ENCODE results near the gene STK11IP.

Gene STK11IP

GRCh38 chr2:219574484-219575311, 23.0 kb upstream of the STK11IP start:
- TF ChIP-seq TAF1 (IDR thresholded peaks at IDR 0.05; ENCODE audit: borderline replicate concordance, insufficient read depth, low read length) (no peak), REST (IDR thresholded peaks at IDR 0.05; ENCODE audit: insufficient read depth in 1 of 2, low read depth in 2 of 2, low read length in 2 of 2) (no peak), SIN3A (IDR thresholded peaks at IDR 0.05; ENCODE audit: borderline replicate concordance, insufficient read depth, low read length) (no peak), POLR2AphosphoS5 (IDR thresholded peaks at IDR 0.05; ENCODE audit: low read depth, low read length) (no peak), FOXP2 (optimal IDR thresholded peaks at IDR 0.05; ENCODE audit: borderline replicate concordance, extremely low read depth, extremely low read length, insufficient read depth) (no peak)

- no peak for TF ChIP-seq FOXP2 (optimal IDR thresholded peaks at IDR 0.05; ENCODE audit: borderline replicate concordance, extremely low read depth, extremely low read length, insufficient read depth)
- no peak for TF ChIP-seq TAF1 (IDR thresholded peaks at IDR 0.05; ENCODE audit: borderline replicate concordance, insufficient read depth, low read length)
- no peak for TF ChIP-seq POLR2AphosphoS5 (IDR thresholded peaks at IDR 0.05; ENCODE audit: low read depth, low read length)
- TF ChIP-seq SIN3A (IDR thresholded peaks at IDR 0.05; ENCODE audit: borderline replicate concordance, insufficient read depth, low read length), result no peak
- no peak for TF ChIP-seq REST (IDR thresholded peaks at IDR 0.05; ENCODE audit: insufficient read depth in 1 of 2, low read depth in 2 of 2, low read length in 2 of 2)
Observed at GRCh38 chr2:219575566-219576504, 21.8 kb upstream of the STK11IP start.

- TF ChIP-seq FOXP2 (optimal IDR thresholded peaks at IDR 0.05; ENCODE audit: borderline replicate concordance, extremely low read depth, extremely low read length, insufficient read depth), result no peak
- TF ChIP-seq TAF1 (IDR thresholded peaks at IDR 0.05; ENCODE audit: borderline replicate concordance, insufficient read depth, low read length), result no peak
- TF ChIP-seq POLR2AphosphoS5 (IDR thresholded peaks at IDR 0.05; ENCODE audit: low read depth, low read length), result no peak
- TF ChIP-seq REST (IDR thresholded peaks at IDR 0.05; ENCODE audit: insufficient read depth in 1 of 2, low read depth in 2 of 2, low read length in 2 of 2), result no peak
- TF ChIP-seq SIN3A (IDR thresholded peaks at IDR 0.05; ENCODE audit: borderline replicate concordance, insufficient read depth, low read length), result no peak
Observed at GRCh38 chr2:219576505-219577388, 20.9 kb upstream of the STK11IP start.

DNA sequence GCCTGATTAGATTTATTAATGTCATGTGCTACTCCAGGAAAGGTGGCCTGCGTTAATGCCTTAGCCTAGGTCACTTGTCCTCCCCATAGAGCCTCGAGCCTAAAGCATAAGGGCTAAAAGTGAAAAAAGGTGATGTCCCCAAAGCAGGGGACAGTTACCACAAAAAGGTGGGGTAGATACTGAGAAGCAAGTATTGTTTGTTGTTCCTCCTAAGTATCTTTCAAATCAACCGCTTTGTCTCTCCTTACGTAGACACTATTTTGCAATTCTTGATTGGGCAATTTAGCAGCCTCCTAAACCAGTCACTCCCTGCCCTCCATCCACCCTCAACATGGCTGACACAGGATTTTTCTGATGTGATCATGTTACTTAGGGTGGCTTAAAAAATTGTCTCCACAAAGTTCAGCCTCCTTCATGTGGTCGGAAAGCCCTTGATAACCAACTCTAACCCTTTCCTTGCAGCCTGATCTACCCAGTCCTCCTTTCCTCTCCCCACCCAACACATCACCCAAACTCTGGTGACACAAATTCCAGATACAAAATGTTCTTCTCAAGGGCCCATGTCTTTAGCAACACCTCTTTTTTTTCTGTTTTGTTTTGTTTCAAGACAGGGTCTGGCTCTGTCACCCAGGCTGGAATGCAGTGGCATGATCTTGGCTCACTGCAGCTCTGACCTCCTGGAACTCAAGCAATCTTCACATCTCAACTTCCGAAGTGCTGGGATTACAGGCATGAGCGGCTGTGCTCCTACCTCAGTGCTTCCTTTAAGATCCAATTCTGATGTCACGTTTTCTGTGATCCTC, 18.6 kb upstream of the STK11IP start:
- TF ChIP-seq SIN3A (IDR thresholded peaks at IDR 0.05; ENCODE audit: borderline replicate concordance, insufficient read depth, low read length) (no peak), TAF1 (IDR thresholded peaks at IDR 0.05; ENCODE audit: borderline replicate concordance, insufficient read depth, low read length) (no peak), REST (IDR thresholded peaks at IDR 0.05; ENCODE audit: insufficient read depth in 1 of 2, low read depth in 2 of 2, low read length in 2 of 2) (no peak), FOXP2 (optimal IDR thresholded peaks at IDR 0.05; ENCODE audit: borderline replicate concordance, extremely low read depth, extremely low read length, insufficient read depth) (no peak), POLR2AphosphoS5 (IDR thresholded peaks at IDR 0.05; ENCODE audit: low read depth, low read length) (no peak)

Measured in PFSK-1 (cell line).